ENCODE results near the gene SCN3A. TPM values are rescaled to one million over a fixed set of nuclear protein-coding genes. Genes with fewer than 3 reads are reported as not detected.

SCN3A gene
- total RNA-seq, 1 experiment from 2014 or later, result not detected

GRCh38 chr2:165157160-165157559 lies 46.7 kb downstream of the SCN3A start:
- ATAC-seq (no peak), DNase-seq (ENCODE audit: low read depth, low spot score) (no peak)
- POLR2A ChIA-PET, result no interaction called here
- no peaks in the 10 kb centered on the region for H3K9me3 ChIP-seq (ENCODE audit: control insufficient read depth, insufficient read depth, low read depth, low read length)
- H3K4me1 ChIP-seq (ENCODE audit: control insufficient read depth, insufficient read depth, low read length), result no peaks in the 10 kb centered on the region
- TF ChIP-seq CTCF (IDR thresholded peaks at IDR 0.05), result no peak
- no peak for TF ChIP-seq REST (IDR thresholded peaks at IDR 0.05; ENCODE audit: insufficient read depth in 1 of 2, low read depth in 2 of 2, low read length in 1 of 2)
- TF ChIP-seq TCF7L2 (IDR thresholded peaks at IDR 0.05; ENCODE audit: low read depth, low read length), result no peak
- TF ChIP-seq SIN3A (IDR thresholded peaks at IDR 0.05; ENCODE audit: borderline replicate concordance, insufficient read depth, low read depth, low read length), result no peak
- no peak for TF ChIP-seq POLR2AphosphoS5 (IDR thresholded peaks at IDR 0.05; ENCODE audit: low read depth, low read length)
- no peaks in the 10 kb centered on the region for H3K36me3 ChIP-seq (ENCODE audit: control insufficient read depth, insufficient read depth, low read length)
- CTCF ChIA-PET, result interaction anchor here (0.5 to 0.6 kb wide), 2 partner anchors 46 to 315 kb away, joined by 3 read pairs; partner anchors contain the start of gene SCN3A
- no peak overlapping the region for H3K27ac ChIP-seq (ENCODE audit: low read length)
- H3K4me3 ChIP-seq (ENCODE audit: low read depth in 2 of 2, low read length in 2 of 2), result no peak overlapping the region
- no peaks in the 10 kb centered on the region for H3K27me3 ChIP-seq (ENCODE audit: control insufficient read depth, insufficient read depth, low read length)
- intact Hi-C loops (cut with micrococcal nuclease; ENCODE audit: unreplicated experiment), result no loop called here
- no TSS peak for BruUV-seq (replicated peaks)
- in situ Hi-C loops (cut with HindIII; ENCODE audit: low pct_unique_long_range_greater_than_20kb, low sequenced_read_pairs), result no loop called here

- BruUV-seq (replicated peaks), result no TSS peak
- Histone ChIP-seq H3K27ac (ENCODE audit: low read length) (no peak overlapping the region), H3K4me3 (ENCODE audit: low read depth in 2 of 2, low read length in 2 of 2) (no peak overlapping the region), H3K27me3 (ENCODE audit: control insufficient read depth, insufficient read depth, low read length) (no peaks in the 10 kb centered on the region), H3K36me3 (ENCODE audit: control insufficient read depth, insufficient read depth, low read length) (no peaks in the 10 kb centered on the region), H3K4me1 (ENCODE audit: control insufficient read depth, insufficient read depth, low read length) (no peaks in the 10 kb centered on the region), H3K9me3 (ENCODE audit: control insufficient read depth, insufficient read depth, low read depth, low read length) (no peaks in the 10 kb centered on the region)
- no peak for TF ChIP-seq TCF7L2 (IDR thresholded peaks at IDR 0.05; ENCODE audit: low read depth, low read length)
- TF ChIP-seq REST (IDR thresholded peaks at IDR 0.05; ENCODE audit: insufficient read depth in 1 of 2, low read depth in 2 of 2, low read length in 1 of 2), result no peak
- no peak for TF ChIP-seq SIN3A (IDR thresholded peaks at IDR 0.05; ENCODE audit: borderline replicate concordance, insufficient read depth, low read depth, low read length)
- TF ChIP-seq CTCF (IDR thresholded peaks at IDR 0.05), result no peak
- TF ChIP-seq POLR2AphosphoS5 (IDR thresholded peaks at IDR 0.05; ENCODE audit: low read depth, low read length), result no peak
- in situ Hi-C loops (cut with HindIII; ENCODE audit: low pct_unique_long_range_greater_than_20kb, low sequenced_read_pairs), result no loop called here
- no peak for ATAC-seq
- ChIA-PET CTCF (no interaction called here), POLR2A (no interaction called here)
- no peak for DNase-seq (ENCODE audit: low read depth, low spot score)
- intact Hi-C loops (cut with micrococcal nuclease; ENCODE audit: unreplicated experiment), result no loop called here
These were observed 48.7 kb downstream of the SCN3A start for GRCh38 chr2:165155152-165155551.
